Cardiac fibroblast (primary cell): ENCODE measurements around the gene PPP4C.

Source experiments
- DNase-seq, 2 donors: peaks; one replicate each; pipeline versions ENCODE4 v3.0.0 to v3.0.0-alpha.2; 2010; ENCODE audit warnings: low read depth in 2 of 2
- H3K4me3 ChIP-seq, 2 donors: replicated peaks in 1 of 2; 1 replicate in 1 of 2; 2 replicates in 1 of 2; pipeline ENCODE4 v1.5.1; 2011; ENCODE audit warnings: low read depth in 2 of 2, low read length in 2 of 2, mild to moderate bottlenecking in 2 of 2, moderate library complexity in 1 of 2
- CTCF ChIP-seq: IDR thresholded peaks from one replicate; pipeline ENCODE4 v1.5.1; 2011; ENCODE audit warnings: low read depth, mild to moderate bottlenecking, low read length, inconsistent platforms

The PPP4C gene

GRCh38 chr16:30131869-30132475, 56.2 kb downstream of the PPP4C start:
- no peak for TF ChIP-seq CTCF
- H3K4me3 ChIP-seq, result no peak overlapping the region
- DNase-seq, result peak in 1 of 2 donors; percentile 40

- no peak for DNase-seq
- TF ChIP-seq CTCF, result no peak
- no peak overlapping the region for H3K4me3 ChIP-seq
These were observed 56.8 kb downstream of the PPP4C start for GRCh38 chr16:30132591-30132990.
